Measurements from ENCODE around the gene MAGI2. TPM values are rescaled to one million over a fixed set of nuclear protein-coding genes. Genes with fewer than 3 reads are reported as not detected.

MAGI2 gene
- polyA plus RNA-seq, 3 donors, result 0.03 to 0.11 TPM; not detected in 1

- Mint-ChIP-seq H3K4me3 (no peak overlapping the region), H3K36me3 (no peaks in the 10 kb centered on the region), H3K27ac (no peak overlapping the region), H3K9me3 (peaks cover 0 to 3% (median 1%) of the 10 kb centered on the region in 7 donors), H3K4me1 (no peaks in the 10 kb centered on the region), H3K27me3 (ENCODE audit: low read depth in 3 of 3) (peaks cover 0 to 1% (median 0%) of the 10 kb centered on the region in 3 donors)
- intact Hi-C loops (cut with micrococcal nuclease), result no loop called here
- DNase-seq, result no peak
- Histone ChIP-seq H3K4me1 (ENCODE audit: control insufficient read depth in 1 of 2, insufficient read depth in 2 of 2, low read length in 2 of 2) (no peaks in the 10 kb centered on the region), H4K20me1 (ENCODE audit: insufficient read depth, low read length) (no peaks in the 10 kb centered on the region), H3K27ac (ENCODE audit: low read depth in 1 of 2, low read length in 2 of 2) (no peak overlapping the region), H3K27me3 (ENCODE audit: control insufficient read depth in 2 of 2, insufficient read depth in 2 of 2, low read length in 2 of 2) (no peaks in the 10 kb centered on the region), H3K9ac (ENCODE audit: insufficient read depth, low read length, poor library complexity, severe bottlenecking) (no peak overlapping the region), H3K36me3 (replicated peaks in 1 of 2; ENCODE audit: control insufficient read depth in 1 of 2, insufficient read depth in 2 of 2, low read length in 2 of 2) (no peaks in the 10 kb centered on the region), H3K4me2 (replicated peaks; ENCODE audit: extremely low read depth, low read length, poor library complexity, severe bottlenecking) (no peak overlapping the region), H3K9me3 (replicated peaks in 1 of 2; ENCODE audit: control insufficient read depth in 1 of 2, insufficient read depth in 1 of 2, low read length in 2 of 2) (peaks cover 3 to 5% of the 10 kb centered on the region in 2 donors), H3K79me2 (ENCODE audit: insufficient read depth, low read length) (no peaks in the 10 kb centered on the region), H3K4me3 (replicated peaks in 1 of 3; ENCODE audit: low read depth in 2 of 3, low read length in 3 of 3) (no peak overlapping the region), H2AFZ (ENCODE audit: insufficient read depth, low read depth, low read length, poor library complexity, severe bottlenecking) (no peak overlapping the region)
- TF ChIP-seq, protein P1, sequence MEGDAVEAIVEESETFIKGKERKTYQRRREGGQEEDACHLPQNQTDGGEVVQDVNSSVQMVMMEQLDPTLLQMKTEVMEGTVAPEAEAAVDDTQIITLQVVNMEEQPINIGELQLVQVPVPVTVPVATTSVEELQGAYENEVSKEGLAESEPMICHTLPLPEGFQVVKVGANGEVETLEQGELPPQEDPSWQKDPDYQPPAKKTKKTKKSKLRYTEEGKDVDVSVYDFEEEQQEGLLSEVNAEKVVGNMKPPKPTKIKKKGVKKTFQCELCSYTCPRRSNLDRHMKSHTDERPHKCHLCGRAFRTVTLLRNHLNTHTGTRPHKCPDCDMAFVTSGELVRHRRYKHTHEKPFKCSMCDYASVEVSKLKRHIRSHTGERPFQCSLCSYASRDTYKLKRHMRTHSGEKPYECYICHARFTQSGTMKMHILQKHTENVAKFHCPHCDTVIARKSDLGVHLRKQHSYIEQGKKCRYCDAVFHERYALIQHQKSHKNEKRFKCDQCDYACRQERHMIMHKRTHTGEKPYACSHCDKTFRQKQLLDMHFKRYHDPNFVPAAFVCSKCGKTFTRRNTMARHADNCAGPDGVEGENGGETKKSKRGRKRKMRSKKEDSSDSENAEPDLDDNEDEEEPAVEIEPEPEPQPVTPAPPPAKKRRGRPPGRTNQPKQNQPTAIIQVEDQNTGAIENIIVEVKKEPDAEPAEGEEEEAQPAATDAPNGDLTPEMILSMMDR (IDR thresholded peaks at IDR 0.05), result no peak
- WGBS (ENCODE audit: insufficient coverage), result no CpG with 5 or more reads among the region's 1 CpG
Measured at GRCh38 chr7:78327718-78328117, 1125.7 kb downstream of the MAGI2 start.

DNA sequence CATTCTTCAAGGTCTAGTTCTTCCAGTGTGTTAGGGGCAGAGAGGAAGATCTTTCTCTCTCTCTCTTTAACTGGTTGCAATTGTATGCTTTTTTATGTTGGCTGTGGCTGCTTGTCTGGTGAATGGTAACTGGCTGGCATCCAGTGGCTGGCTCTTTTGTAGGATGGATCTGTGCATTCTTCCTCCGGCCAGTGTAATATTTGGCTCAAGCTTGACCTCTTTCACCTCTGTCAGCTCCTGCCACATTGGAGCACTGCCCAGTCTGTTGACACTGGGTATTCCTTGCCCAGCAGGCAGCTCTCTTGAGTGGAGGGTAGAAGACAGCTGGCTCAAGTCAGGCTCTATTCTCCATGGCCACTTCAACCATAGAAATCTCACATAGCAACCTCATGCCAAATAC, 1126.6 kb downstream of the MAGI2 start:
- Mint-ChIP-seq H3K4me3 (no peak overlapping the region), H3K4me1 (no peaks in the 10 kb centered on the region), H3K27ac (no peak overlapping the region), H3K9me3 (peaks cover 0 to 3% (median 0%) of the 10 kb centered on the region in 7 donors), H3K27me3 (ENCODE audit: low read depth in 3 of 3) (peaks cover 0 to 1% (median 0%) of the 10 kb centered on the region in 3 donors), H3K36me3 (no peaks in the 10 kb centered on the region)
- TF ChIP-seq, protein P1 (IDR thresholded peaks at IDR 0.05), result no peak
- no peaks in the 10 kb centered on the region for H3K79me2 ChIP-seq (ENCODE audit: insufficient read depth, low read length)
- no peak overlapping the region for H3K4me3 ChIP-seq (replicated peaks in 1 of 3; ENCODE audit: low read depth in 2 of 3, low read length in 3 of 3)
- no peak overlapping the region for H3K4me2 ChIP-seq (replicated peaks; ENCODE audit: extremely low read depth, low read length, poor library complexity, severe bottlenecking)
- H3K9me3 ChIP-seq (replicated peaks in 1 of 2; ENCODE audit: control insufficient read depth in 1 of 2, insufficient read depth in 1 of 2, low read length in 2 of 2), result peaks cover 3 to 5% of the 10 kb centered on the region in 2 donors
- 100% methylated on average over 1 of the region's 1 CpG for WGBS (ENCODE audit: insufficient coverage)
- no peaks in the 10 kb centered on the region for H3K4me1 ChIP-seq (ENCODE audit: control insufficient read depth in 1 of 2, insufficient read depth in 2 of 2, low read length in 2 of 2)
- H3K9ac ChIP-seq (ENCODE audit: insufficient read depth, low read length, poor library complexity, severe bottlenecking), result no peak overlapping the region
- no peaks in the 10 kb centered on the region for H3K36me3 ChIP-seq (replicated peaks in 1 of 2; ENCODE audit: control insufficient read depth in 1 of 2, insufficient read depth in 2 of 2, low read length in 2 of 2)
- intact Hi-C loops (cut with micrococcal nuclease), result no loop called here
- no peak for DNase-seq
- no peaks in the 10 kb centered on the region for H4K20me1 ChIP-seq (ENCODE audit: insufficient read depth, low read length)
- H3K27ac ChIP-seq (ENCODE audit: low read depth in 1 of 2, low read length in 2 of 2), result no peak overlapping the region
- no peaks in the 10 kb centered on the region for H3K27me3 ChIP-seq (ENCODE audit: control insufficient read depth in 2 of 2, insufficient read depth in 2 of 2, low read length in 2 of 2)
- no peak overlapping the region for H2AFZ ChIP-seq (ENCODE audit: insufficient read depth, low read depth, low read length, poor library complexity, severe bottlenecking)

All from CD14-positive monocyte (primary cell).